Measurements from ENCODE around the gene RNASE12. TPM values are rescaled to one million over a fixed set of nuclear protein-coding genes. Genes with fewer than 3 reads are reported as not detected.

The RNASE12 gene
- total and polyA plus RNA-seq, 2 experiments from 2014 or later, result not detected

- Histone ChIP-seq H3K4me1 (ENCODE audit: low read depth) (no peaks in the 10 kb centered on the region), H3K27me3 (no peaks in the 10 kb centered on the region), H3K36me3 (no peaks in the 10 kb centered on the region), H3K9me3 (ENCODE audit: low read depth) (no peaks in the 10 kb centered on the region), H3K4me3 (no peak overlapping the region), H3K27ac (no peak overlapping the region)
- no peak for DNase-seq (ENCODE audit: low read depth in 1 of 2, low spot score in 1 of 2)
- TF ChIP-seq CTCF (IDR thresholded peaks at IDR 0.05; ENCODE audit: low read depth, low read length), result no peak
Measured at GRCh38 chr14:20550926-20551325, 40.2 kb downstream of the RNASE12 start.

GRCh38 chr14:20548414-20549158 is 42.6 kb downstream of the RNASE12 start:
- Histone ChIP-seq H3K9me3 (ENCODE audit: low read depth) (no peaks in the 10 kb centered on the region), H3K27me3 (no peaks in the 10 kb centered on the region), H3K27ac (no peak overlapping the region)

DNA sequence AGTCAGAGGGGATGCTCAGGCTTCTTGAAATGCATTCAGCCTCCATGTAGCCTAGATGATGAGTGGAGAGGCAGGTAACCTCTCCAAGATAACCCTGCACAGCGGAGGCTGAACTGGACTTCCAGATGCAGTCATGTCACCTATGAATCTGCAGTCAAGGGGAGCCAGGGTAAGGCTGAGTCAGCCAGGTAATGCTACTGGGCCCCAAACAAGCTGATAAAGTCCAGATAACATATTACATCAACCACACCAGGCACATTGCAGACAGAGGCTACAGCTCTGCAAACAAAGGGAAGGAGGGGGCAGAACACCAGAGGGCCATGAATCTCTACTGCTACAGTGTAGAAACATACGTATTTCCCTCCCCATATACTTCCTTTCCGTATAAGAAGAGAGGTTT is 44.3 kb downstream of the RNASE12 start:
- Histone ChIP-seq H3K4me1 (ENCODE audit: low read depth) (no peaks in the 10 kb centered on the region), H3K27ac (no peak overlapping the region), H3K9me3 (ENCODE audit: low read depth) (no peaks in the 10 kb centered on the region), H3K4me3 (no peak overlapping the region), H3K36me3 (no peaks in the 10 kb centered on the region), H3K27me3 (no peaks in the 10 kb centered on the region)
- no peak for DNase-seq (ENCODE audit: low read depth in 1 of 2, low spot score in 1 of 2)
- TF ChIP-seq CTCF (IDR thresholded peaks at IDR 0.05; ENCODE audit: low read depth, low read length), result no peak

More at GRCh38 chr14:20548414-20549158, 42.6 kb downstream of the RNASE12 start:
- H3K4me3 ChIP-seq, result no peak overlapping the region
- no peak for DNase-seq (ENCODE audit: low read depth in 1 of 2, low spot score in 1 of 2)
- no peaks in the 10 kb centered on the region for H3K4me1 ChIP-seq (ENCODE audit: low read depth)
- H3K36me3 ChIP-seq, result no peaks in the 10 kb centered on the region
- TF ChIP-seq CTCF (IDR thresholded peaks at IDR 0.05; ENCODE audit: low read depth, low read length), result no peak

Other genes starting within 250 kb of the RNASE12 start
- gene PARP2, start 247.7 kb downstream of the RNASE12 start, total RNA-seq, result 20.0 and 27.0 TPM in 2 replicates
- gene PARP2, start 247.7 kb downstream of the RNASE12 start, polyA plus RNA-seq, result 61.1 and 97.9 TPM in 2 replicates
- gene TEP1, start 177.9 kb downstream of the RNASE12 start, total RNA-seq, result 8.2 and 8.5 TPM in 2 replicates
- gene TEP1, start 177.9 kb downstream of the RNASE12 start, polyA plus RNA-seq, result 4.3 and 5.1 TPM in 2 replicates
- 0.18 TPM in 1 of 2 replicates, not detected in the other for gene KLHL33, start 155.2 kb downstream of the RNASE12 start, total RNA-seq
- 0.04 TPM in 1 of 2 replicates, not detected in the other for gene KLHL33, start 155.2 kb downstream of the RNASE12 start, polyA plus RNA-seq
- 47.9 and 82.0 TPM in 2 replicates for gene OSGEP, start 136.6 kb downstream of the RNASE12 start, total RNA-seq
- gene OSGEP, start 136.6 kb downstream of the RNASE12 start, polyA plus RNA-seq, result 42.7 and 51.7 TPM in 2 replicates
- gene APEX1, start 136.2 kb downstream of the RNASE12 start, total RNA-seq, result 111 and 358 TPM in 2 replicates
- gene APEX1, start 136.2 kb downstream of the RNASE12 start, polyA plus RNA-seq, result 176 and 185 TPM in 2 replicates
- gene PIP4P1, start 129.9 kb downstream of the RNASE12 start, total RNA-seq, result 17.6 and 23.1 TPM in 2 replicates
- 49.4 and 60.1 TPM in 2 replicates for gene PIP4P1, start 129.9 kb downstream of the RNASE12 start, polyA plus RNA-seq
- 15.6 and 20.7 TPM in 2 replicates for gene PNP, start 122.0 kb downstream of the RNASE12 start, total RNA-seq
- gene PNP, start 122.0 kb downstream of the RNASE12 start, polyA plus RNA-seq, result 15.7 and 22.2 TPM in 2 replicates
- not detected in 2 replicates for gene RNASE10, start 85.8 kb downstream of the RNASE12 start, total RNA-seq
- 0.81 and 0.99 TPM in 2 replicates for gene RNASE10, start 85.8 kb downstream of the RNASE12 start, polyA plus RNA-seq
- gene RNASE9, start 30.3 kb downstream of the RNASE12 start, total RNA-seq, result not detected in 2 replicates
- gene RNASE9, start 30.3 kb downstream of the RNASE12 start, polyA plus RNA-seq, result not detected in 2 replicates
- gene RNASE11, start 3.4 kb downstream of the RNASE12 start, total RNA-seq, result not detected in 2 replicates
- gene RNASE11, start 3.4 kb downstream of the RNASE12 start, polyA plus RNA-seq, result not detected in 2 replicates
- gene OR6S1, start 50.3 kb upstream of the RNASE12 start, total RNA-seq, result not detected in 2 replicates
- not detected in 2 replicates for gene OR6S1, start 50.3 kb upstream of the RNASE12 start, polyA plus RNA-seq
- gene RNASE4, start 93.2 kb upstream of the RNASE12 start, total RNA-seq, result 9.1 and 9.6 TPM in 2 replicates
- gene RNASE4, start 93.2 kb upstream of the RNASE12 start, polyA plus RNA-seq, result 7.2 and 12.4 TPM in 2 replicates
- 0.83 and 3.8 TPM in 2 replicates for gene ANG, start 97.4 kb upstream of the RNASE12 start, total RNA-seq
- gene ANG, start 97.4 kb upstream of the RNASE12 start, polyA plus RNA-seq, result 2.1 and 2.7 TPM in 2 replicates
- gene EDDM3A, start 154.5 kb upstream of the RNASE12 start, total RNA-seq, result not detected in 2 replicates
- gene EDDM3A, start 154.5 kb upstream of the RNASE12 start, polyA plus RNA-seq, result 0.15 and 0.25 TPM in 2 replicates
- gene EDDM3B, start 177.0 kb upstream of the RNASE12 start, total RNA-seq, result 1.8 TPM in 1 of 2 replicates, not detected in the other
- gene EDDM3B, start 177.0 kb upstream of the RNASE12 start, polyA plus RNA-seq, result 0.26 and 5.2 TPM in 2 replicates
- not detected in 2 replicates for gene RNASE6, start 189.9 kb upstream of the RNASE12 start, total RNA-seq
- 0.60 TPM in 1 of 2 replicates, not detected in the other for gene RNASE6, start 189.9 kb upstream of the RNASE12 start, polyA plus RNA-seq
- gene RNASE1, start 211.5 kb upstream of the RNASE12 start, total RNA-seq, result 1.3 and 3.6 TPM in 2 replicates
- gene RNASE1, start 211.5 kb upstream of the RNASE12 start, polyA plus RNA-seq, result 2.5 and 5.7 TPM in 2 replicates